OCI-LY7 (cell line): ENCODE measurements around the gene F2RL3.

ENCODE experiments used
- EZH2phosphoT487 ChIP-seq: fragments of 200-600 bp; sonication (generic); IDR thresholded peaks from 2 replicates; pipeline ENCODE4 v1.6.1; 2018; ENCODE audit warnings: low read depth, borderline replicate concordance, mild to moderate bottlenecking, mixed run types, antibody characterized with exemption, low read length, moderate library complexity, mixed read lengths
- TF ChIP-seq, protein P1 (sequence below): fragments of 200-600 bp; sonication (generic); conservative IDR thresholded peaks from 2 replicates; pipeline ENCODE4 v1.5.1; 2014; ENCODE audit warnings: mild to moderate bottlenecking, antibody characterized with exemption, low read length, moderate library complexity, mixed read lengths

- TF ChIP-seq, protein P1, sequence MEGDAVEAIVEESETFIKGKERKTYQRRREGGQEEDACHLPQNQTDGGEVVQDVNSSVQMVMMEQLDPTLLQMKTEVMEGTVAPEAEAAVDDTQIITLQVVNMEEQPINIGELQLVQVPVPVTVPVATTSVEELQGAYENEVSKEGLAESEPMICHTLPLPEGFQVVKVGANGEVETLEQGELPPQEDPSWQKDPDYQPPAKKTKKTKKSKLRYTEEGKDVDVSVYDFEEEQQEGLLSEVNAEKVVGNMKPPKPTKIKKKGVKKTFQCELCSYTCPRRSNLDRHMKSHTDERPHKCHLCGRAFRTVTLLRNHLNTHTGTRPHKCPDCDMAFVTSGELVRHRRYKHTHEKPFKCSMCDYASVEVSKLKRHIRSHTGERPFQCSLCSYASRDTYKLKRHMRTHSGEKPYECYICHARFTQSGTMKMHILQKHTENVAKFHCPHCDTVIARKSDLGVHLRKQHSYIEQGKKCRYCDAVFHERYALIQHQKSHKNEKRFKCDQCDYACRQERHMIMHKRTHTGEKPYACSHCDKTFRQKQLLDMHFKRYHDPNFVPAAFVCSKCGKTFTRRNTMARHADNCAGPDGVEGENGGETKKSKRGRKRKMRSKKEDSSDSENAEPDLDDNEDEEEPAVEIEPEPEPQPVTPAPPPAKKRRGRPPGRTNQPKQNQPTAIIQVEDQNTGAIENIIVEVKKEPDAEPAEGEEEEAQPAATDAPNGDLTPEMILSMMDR: no peak
- no peak for TF ChIP-seq EZH2phosphoT487
Measured at GRCh38 chr19:16938211-16938610, 49.4 kb downstream of the F2RL3 start.
